K562 (cell line): ENCODE data around the gene OPA3. TPM values are rescaled to one million over a fixed set of nuclear protein-coding genes. Genes with fewer than 3 reads are reported as not detected.

Experiments used
- ARID2 ChIP-seq: fragments of 450-650 bp; IDR thresholded peaks from 2 replicates; pipeline ENCODE4 v1.6.1; 2017; ENCODE audit warnings: antibody characterized with exemption, mild to moderate bottlenecking
- ATF1 ChIP-seq, 2 experiments: fragments of 450-650 bp in 1 of 2; IDR thresholded peaks; 2 replicates each; pipeline ENCODE4 v1.6.1; 2016; ENCODE audit warnings: missing compliant biosample characterization in 1 of 2, missing genetic modification characterization in 1 of 2
- BCOR ChIP-seq: fragments of 450-650 bp; IDR thresholded peaks from 2 replicates; pipeline ENCODE4 v1.6.1; 2016
- CBX2 ChIP-seq: fragments of 200-600 bp; sonication (generic); IDR thresholded peaks from one replicate; pipeline ENCODE4 v1.6.1; 2012; ENCODE audit warnings: mild to moderate bottlenecking, low read length, inconsistent platforms; ENCODE audit not compliant: insufficient read depth, poor library complexity, severe bottlenecking
- CHD4 ChIP-seq: fragments of 200-600 bp; sonication (generic); IDR thresholded peaks from 3 replicates; pipeline ENCODE4 v1.6.1; 2012; ENCODE audit warnings: low read depth, mild to moderate bottlenecking, mixed read lengths, low read length, inconsistent platforms; ENCODE audit not compliant: insufficient read depth, insufficient replicate concordance, poor library complexity, severe bottlenecking
- CREM ChIP-seq: IDR thresholded peaks from 2 replicates; pipeline ENCODE4 v1.6.1; 2014; ENCODE audit warnings: antibody characterized with exemption, low read depth
- HDAC3 ChIP-seq: fragments of 450-650 bp; IDR thresholded peaks from 2 replicates; pipeline ENCODE4 v1.6.1; 2018; ENCODE audit warnings: borderline replicate concordance, mild to moderate bottlenecking, moderate library complexity; ENCODE audit not compliant: partially characterized antibody
- MEIS2 ChIP-seq: fragments of 450-650 bp; IDR thresholded peaks from 2 replicates; pipeline ENCODE4 v1.6.1; 2014; ENCODE audit warnings: mild to moderate bottlenecking; ENCODE audit not compliant: partially characterized antibody
- POLR2A ChIP-seq: fragments of 450-650 bp; conservative IDR thresholded peaks from 2 replicates; pipeline ENCODE4 v1.6.1; 2016
- STAG1 ChIP-seq: sonication (generic); formaldehyde crosslinking; IDR thresholded peaks from 2 replicates; pipeline ENCODE4 v1.5.0; 2020; ENCODE audit warnings: missing genetic modification reagents, borderline replicate concordance
- ZNF12 ChIP-seq: sonication (generic); formaldehyde crosslinking; IDR thresholded peaks from 2 replicates; pipeline ENCODE4 v1.4.0; 2020; ENCODE audit warnings: mild to moderate bottlenecking, missing genetic modification reagents
- ZNF212 ChIP-seq: fragments of 450-650 bp; formaldehyde crosslinking; IDR thresholded peaks from 2 replicates; pipeline ENCODE4 v1.4.0; 2020; ENCODE audit warnings: mild to moderate bottlenecking
- ZNF778 ChIP-seq: fragments of 450-650 bp; formaldehyde crosslinking; IDR thresholded peaks from 2 replicates; pipeline ENCODE4 v1.4.0; 2020; ENCODE audit warnings: mild to moderate bottlenecking, moderate library complexity
- ZSCAN29 ChIP-seq: fragments of 450-650 bp; IDR thresholded peaks from 2 replicates; pipeline ENCODE4 v1.6.1; 2017
- polyA plus RNA-seq, 8 experiments: library from polyadenylated mRNA; depleted of rRNA in 4 of 8; stranded (reverse) in 5 of 8; unstranded in 3 of 8; fragments of >200 nt; fragmentation: Nextera tagmentation in 2 of 8; fragmentation: Illumina TruSeq in 1 of 8; extraction: Ambion mirVana in 2 of 8; extraction: Trizol in 1 of 8; gene quantifications; 2 replicates each; pipeline versions ENCODE4 v1.2.1 to v1.2.3, GENCODE V29; 2011 to 2014; ENCODE audit warnings: inconsistent platforms in 1 of 8, missing spikeins in 1 of 8
- total RNA-seq, 7 experiments: library from RNA; depleted of rRNA in 6 of 7; stranded (reverse); fragments of >200 nt in 6 of 7; fragmentation: Illumina TruSeq in 2 of 7; extraction: Trizol in 2 of 7; gene quantifications; 2 replicates each; pipeline versions ENCODE4 v1.2.1 to v1.2.3, GENCODE V29; 2011 to 2021; ENCODE audit warnings: low replicate concordance in 1 of 7
- TF ChIP-seq, protein P1 (sequence below): fragments of 450-650 bp; IDR thresholded peaks from 2 replicates; pipeline ENCODE4 v1.6.1; 2016; ENCODE audit warnings: mild to moderate bottlenecking, moderate library complexity
- TF ChIP-seq, protein P2 (sequence below): conservative IDR thresholded peaks from 2 replicates; pipeline ENCODE4 v1.6.1; 2011; ENCODE audit warnings: low read depth, mild to moderate bottlenecking, low read length; ENCODE audit not compliant: control insufficient read depth

Gene OPA3
- total and polyA plus RNA-seq, 9 of the 15 experiments (the other 6 are each of a cell fraction or from before 2014, with no cell fraction given) = 1.4 to 18.8 (median 9.0) TPM

DNA sequence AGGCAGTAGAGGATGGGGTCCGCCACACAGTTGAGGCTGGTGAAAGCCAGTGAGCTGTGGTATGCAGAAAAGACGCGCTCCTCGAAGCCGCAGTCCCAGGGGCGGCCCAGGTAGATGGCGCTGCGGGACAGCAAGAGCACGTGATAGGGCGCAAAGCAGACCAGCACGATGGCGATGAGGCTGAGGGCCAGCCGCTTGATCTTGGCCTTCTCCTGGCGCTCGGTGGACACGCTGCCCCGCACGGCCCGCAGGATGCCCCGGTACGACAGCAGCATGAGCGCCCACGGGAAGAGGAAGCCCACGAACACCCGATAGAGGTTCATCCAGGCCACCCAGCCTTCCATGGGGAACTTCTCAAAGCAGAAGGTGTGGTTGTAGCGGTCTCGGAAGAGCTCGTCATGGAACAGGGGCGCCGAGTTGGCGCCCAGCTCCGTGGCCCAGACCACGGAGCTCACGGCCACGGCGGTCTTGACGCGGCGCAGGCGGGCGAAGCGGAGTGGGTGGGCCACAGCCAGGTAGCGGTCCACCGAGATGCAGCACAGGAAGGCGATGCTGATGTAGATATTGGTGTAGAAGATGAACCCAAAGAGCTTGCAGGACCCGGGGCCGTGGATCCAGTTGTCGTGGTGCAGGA lies 6.5 kb upstream of the OPA3 start (continued):
- TF ChIP-seq, protein P1, sequence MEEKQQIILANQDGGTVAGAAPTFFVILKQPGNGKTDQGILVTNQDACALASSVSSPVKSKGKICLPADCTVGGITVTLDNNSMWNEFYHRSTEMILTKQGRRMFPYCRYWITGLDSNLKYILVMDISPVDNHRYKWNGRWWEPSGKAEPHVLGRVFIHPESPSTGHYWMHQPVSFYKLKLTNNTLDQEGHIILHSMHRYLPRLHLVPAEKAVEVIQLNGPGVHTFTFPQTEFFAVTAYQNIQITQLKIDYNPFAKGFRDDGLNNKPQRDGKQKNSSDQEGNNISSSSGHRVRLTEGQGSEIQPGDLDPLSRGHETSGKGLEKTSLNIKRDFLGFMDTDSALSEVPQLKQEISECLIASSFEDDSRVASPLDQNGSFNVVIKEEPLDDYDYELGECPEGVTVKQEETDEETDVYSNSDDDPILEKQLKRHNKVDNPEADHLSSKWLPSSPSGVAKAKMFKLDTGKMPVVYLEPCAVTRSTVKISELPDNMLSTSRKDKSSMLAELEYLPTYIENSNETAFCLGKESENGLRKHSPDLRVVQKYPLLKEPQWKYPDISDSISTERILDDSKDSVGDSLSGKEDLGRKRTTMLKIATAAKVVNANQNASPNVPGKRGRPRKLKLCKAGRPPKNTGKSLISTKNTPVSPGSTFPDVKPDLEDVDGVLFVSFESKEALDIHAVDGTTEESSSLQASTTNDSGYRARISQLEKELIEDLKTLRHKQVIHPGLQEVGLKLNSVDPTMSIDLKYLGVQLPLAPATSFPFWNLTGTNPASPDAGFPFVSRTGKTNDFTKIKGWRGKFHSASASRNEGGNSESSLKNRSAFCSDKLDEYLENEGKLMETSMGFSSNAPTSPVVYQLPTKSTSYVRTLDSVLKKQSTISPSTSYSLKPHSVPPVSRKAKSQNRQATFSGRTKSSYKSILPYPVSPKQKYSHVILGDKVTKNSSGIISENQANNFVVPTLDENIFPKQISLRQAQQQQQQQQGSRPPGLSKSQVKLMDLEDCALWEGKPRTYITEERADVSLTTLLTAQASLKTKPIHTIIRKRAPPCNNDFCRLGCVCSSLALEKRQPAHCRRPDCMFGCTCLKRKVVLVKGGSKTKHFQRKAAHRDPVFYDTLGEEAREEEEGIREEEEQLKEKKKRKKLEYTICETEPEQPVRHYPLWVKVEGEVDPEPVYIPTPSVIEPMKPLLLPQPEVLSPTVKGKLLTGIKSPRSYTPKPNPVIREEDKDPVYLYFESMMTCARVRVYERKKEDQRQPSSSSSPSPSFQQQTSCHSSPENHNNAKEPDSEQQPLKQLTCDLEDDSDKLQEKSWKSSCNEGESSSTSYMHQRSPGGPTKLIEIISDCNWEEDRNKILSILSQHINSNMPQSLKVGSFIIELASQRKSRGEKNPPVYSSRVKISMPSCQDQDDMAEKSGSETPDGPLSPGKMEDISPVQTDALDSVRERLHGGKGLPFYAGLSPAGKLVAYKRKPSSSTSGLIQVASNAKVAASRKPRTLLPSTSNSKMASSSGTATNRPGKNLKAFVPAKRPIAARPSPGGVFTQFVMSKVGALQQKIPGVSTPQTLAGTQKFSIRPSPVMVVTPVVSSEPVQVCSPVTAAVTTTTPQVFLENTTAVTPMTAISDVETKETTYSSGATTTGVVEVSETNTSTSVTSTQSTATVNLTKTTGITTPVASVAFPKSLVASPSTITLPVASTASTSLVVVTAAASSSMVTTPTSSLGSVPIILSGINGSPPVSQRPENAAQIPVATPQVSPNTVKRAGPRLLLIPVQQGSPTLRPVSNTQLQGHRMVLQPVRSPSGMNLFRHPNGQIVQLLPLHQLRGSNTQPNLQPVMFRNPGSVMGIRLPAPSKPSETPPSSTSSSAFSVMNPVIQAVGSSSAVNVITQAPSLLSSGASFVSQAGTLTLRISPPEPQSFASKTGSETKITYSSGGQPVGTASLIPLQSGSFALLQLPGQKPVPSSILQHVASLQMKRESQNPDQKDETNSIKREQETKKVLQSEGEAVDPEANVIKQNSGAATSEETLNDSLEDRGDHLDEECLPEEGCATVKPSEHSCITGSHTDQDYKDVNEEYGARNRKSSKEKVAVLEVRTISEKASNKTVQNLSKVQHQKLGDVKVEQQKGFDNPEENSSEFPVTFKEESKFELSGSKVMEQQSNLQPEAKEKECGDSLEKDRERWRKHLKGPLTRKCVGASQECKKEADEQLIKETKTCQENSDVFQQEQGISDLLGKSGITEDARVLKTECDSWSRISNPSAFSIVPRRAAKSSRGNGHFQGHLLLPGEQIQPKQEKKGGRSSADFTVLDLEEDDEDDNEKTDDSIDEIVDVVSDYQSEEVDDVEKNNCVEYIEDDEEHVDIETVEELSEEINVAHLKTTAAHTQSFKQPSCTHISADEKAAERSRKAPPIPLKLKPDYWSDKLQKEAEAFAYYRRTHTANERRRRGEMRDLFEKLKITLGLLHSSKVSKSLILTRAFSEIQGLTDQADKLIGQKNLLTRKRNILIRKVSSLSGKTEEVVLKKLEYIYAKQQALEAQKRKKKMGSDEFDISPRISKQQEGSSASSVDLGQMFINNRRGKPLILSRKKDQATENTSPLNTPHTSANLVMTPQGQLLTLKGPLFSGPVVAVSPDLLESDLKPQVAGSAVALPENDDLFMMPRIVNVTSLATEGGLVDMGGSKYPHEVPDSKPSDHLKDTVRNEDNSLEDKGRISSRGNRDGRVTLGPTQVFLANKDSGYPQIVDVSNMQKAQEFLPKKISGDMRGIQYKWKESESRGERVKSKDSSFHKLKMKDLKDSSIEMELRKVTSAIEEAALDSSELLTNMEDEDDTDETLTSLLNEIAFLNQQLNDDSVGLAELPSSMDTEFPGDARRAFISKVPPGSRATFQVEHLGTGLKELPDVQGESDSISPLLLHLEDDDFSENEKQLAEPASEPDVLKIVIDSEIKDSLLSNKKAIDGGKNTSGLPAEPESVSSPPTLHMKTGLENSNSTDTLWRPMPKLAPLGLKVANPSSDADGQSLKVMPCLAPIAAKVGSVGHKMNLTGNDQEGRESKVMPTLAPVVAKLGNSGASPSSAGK = peak; percentile 98
- TF ChIP-seq MEIS2 = no peak
- no peak for TF ChIP-seq POLR2A
- TF ChIP-seq ATF1 (CRISPR knock-in tag; IDR thresholded peaks at IDR 0.05) = no peak
- TF ChIP-seq ATF1 (tag; IDR thresholded peaks at IDR 0.05) = peak; percentile 54
- peak; percentile 60; the same call in 1 of the 2 replicates for TF ChIP-seq CREM
- no peak for TF ChIP-seq ZSCAN29
- TF ChIP-seq, protein P2, sequence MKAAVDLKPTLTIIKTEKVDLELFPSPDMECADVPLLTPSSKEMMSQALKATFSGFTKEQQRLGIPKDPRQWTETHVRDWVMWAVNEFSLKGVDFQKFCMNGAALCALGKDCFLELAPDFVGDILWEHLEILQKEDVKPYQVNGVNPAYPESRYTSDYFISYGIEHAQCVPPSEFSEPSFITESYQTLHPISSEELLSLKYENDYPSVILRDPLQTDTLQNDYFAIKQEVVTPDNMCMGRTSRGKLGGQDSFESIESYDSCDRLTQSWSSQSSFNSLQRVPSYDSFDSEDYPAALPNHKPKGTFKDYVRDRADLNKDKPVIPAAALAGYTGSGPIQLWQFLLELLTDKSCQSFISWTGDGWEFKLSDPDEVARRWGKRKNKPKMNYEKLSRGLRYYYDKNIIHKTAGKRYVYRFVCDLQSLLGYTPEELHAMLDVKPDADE = no peak
- no peak for TF ChIP-seq ZNF778
- TF ChIP-seq ARID2 = peak; percentile 98
- no peak for TF ChIP-seq BCOR
- no peak for TF ChIP-seq HDAC3
- no peak for TF ChIP-seq CHD4
- no peak for TF ChIP-seq ZNF212 (CRISPR knock-in tag)
- TF ChIP-seq ZNF12 (CRISPR knock-in tag) = peak; percentile 68; the same call in 1 of the 2 replicates
- peak; percentile 81 for TF ChIP-seq STAG1 (CRISPR knock-in tag)
- no peak for TF ChIP-seq CBX2
